ENCODE data around the gene ZHX3.
A peak's percentile ranks its signal among the peaks of the same experiment; 100 is the strongest.

ZHX3 gene

GRCh38 chr20:41353530-41353929 lies 36.0 kb upstream of the ZHX3 start:
- DNase-seq (ENCODE audit: low read depth in 2 of 3, low spot score in 2 of 3), result no peak

DNA sequence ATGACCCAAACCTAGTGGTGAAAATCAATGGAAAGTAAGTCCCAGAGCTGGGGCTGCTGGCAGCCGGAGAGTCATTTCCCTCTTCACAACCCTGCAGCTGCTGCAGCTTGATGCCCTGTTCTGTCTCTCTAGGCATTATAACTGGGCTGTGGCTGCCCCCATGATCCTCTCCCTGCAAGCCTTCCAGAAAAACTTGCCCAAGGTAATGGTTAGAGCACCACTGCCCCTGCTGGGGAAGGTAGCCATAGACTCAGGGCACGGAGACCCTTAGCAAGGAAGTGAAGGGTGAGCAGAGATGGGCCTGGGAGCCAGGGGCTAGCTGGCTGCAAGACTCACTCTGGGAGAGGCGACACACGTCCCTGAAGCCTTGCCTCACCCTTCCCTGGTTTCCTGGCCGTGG lies 35.1 kb upstream of the ZHX3 start:
- no peak for DNase-seq (ENCODE audit: low read depth in 2 of 3, low spot score in 2 of 3)

- DNase-seq (ENCODE audit: low read depth in 2 of 3, low spot score in 2 of 3), result no peak
Observed at GRCh38 chr20:41352106-41352505, 34.6 kb upstream of the ZHX3 start.

DNA sequence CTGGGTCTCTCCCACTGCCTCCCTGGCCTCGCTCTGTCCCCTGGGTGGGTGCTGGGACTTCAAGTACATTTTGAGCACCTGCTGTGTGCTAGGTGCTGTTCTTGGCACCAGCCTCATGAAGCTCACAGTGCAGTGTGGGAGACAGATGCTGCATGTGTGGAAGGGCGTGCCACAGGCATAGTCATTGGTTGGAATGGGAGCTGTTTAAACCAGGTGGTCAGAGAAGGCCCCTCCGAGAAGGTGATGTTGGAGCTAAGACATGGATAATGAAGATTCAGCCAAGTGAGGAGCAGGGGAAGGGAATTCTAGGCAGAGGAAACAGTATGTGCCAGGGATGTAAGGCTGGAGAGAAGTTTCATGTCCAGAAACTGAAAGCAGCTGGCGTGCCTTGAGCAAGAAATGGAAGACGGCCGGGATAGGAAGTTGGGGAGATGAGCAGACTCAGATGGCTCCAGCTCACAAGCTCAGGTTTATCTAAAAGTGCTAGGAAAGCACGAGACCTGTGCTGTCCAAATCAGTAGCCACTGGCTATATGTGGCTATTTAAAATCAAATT lies 33.0 kb upstream of the ZHX3 start:
- no peak for DNase-seq (ENCODE audit: low read depth in 2 of 3, low spot score in 2 of 3)

DNA sequence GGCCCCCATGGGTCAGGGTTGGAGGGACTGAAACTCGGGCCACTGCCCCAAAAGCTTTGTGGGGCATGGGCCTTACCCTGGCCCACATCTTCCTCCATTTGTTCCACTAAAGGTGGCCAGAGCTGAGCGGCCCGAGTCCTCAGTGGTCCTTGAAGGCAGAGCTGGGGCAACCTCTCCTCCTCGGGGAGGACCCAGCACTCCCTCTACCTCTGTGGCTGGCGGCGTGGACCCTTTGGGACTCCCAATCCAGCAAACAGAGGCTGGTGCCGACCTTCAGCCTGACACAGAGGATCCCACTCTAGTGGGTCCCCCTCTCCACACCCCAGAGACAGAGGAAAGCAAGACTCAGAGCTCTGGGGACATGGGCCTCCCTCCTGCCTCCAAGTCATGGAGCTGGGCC lies 32.4 kb upstream of the ZHX3 start:
- no peak for DNase-seq (ENCODE audit: low read depth in 2 of 3, low spot score in 2 of 3)

GRCh38 chr20:41349266-41349665 lies 31.7 kb upstream of the ZHX3 start:
- DNase-seq (ENCODE audit: low read depth in 2 of 3, low spot score in 2 of 3), result no peak

- no peak for DNase-seq (ENCODE audit: low read depth in 2 of 3, low spot score in 2 of 3)
Observed at GRCh38 chr20:41348430-41349172, 31.1 kb upstream of the ZHX3 start.

GRCh38 chr20:41347523-41348429 lies 30.2 kb upstream of the ZHX3 start:
- no peak for DNase-seq (ENCODE audit: low read depth in 2 of 3, low spot score in 2 of 3)

- DNase-seq (ENCODE audit: low read depth in 2 of 3, low spot score in 2 of 3), result no peak
Observed at GRCh38 chr20:41345729-41346067, 28.2 kb upstream of the ZHX3 start.

DNA sequence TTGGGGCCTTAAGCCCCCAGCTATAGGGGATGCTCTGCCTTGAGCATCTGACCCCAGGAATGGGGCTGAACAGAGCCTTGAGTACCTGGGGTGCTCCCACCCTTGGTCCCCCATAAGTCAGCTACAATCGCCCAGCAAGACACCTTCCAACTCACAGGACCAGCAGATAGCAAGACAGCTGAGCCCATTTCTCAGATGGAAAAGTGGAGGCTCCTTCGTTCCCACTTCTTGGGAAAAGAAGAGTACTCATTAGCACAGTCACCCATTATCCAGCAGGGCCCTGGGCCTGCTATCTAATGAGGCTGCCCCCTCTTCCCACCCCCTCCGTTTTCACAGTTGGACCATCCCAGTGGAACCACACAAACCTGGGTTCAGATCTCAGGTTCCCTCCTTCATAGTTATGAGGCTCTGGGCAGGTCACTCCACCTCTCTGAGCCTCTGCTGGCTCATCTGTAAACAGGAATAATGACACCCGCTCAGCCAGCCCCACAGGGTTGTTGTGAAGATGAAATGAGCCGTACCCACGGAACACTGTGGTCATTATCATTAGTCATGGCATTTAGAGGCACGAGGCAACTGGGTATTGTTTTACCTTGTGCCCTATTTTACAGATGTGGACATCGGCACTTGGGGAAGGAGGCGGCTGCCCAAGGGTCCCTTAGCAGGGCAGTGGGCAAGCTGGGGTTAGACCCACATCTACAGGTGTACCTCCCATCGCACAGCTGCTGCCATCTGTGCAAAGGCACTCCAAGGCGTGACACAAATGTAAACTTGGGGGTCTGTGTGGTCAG lies 27.6 kb upstream of the ZHX3 start:
- no peak for DNase-seq (ENCODE audit: low read depth in 2 of 3, low spot score in 2 of 3)

GRCh38 chr20:41344477-41344876 lies 26.9 kb upstream of the ZHX3 start:
- DNase-seq (ENCODE audit: low read depth in 2 of 3, low spot score in 2 of 3), result no peak

DNA sequence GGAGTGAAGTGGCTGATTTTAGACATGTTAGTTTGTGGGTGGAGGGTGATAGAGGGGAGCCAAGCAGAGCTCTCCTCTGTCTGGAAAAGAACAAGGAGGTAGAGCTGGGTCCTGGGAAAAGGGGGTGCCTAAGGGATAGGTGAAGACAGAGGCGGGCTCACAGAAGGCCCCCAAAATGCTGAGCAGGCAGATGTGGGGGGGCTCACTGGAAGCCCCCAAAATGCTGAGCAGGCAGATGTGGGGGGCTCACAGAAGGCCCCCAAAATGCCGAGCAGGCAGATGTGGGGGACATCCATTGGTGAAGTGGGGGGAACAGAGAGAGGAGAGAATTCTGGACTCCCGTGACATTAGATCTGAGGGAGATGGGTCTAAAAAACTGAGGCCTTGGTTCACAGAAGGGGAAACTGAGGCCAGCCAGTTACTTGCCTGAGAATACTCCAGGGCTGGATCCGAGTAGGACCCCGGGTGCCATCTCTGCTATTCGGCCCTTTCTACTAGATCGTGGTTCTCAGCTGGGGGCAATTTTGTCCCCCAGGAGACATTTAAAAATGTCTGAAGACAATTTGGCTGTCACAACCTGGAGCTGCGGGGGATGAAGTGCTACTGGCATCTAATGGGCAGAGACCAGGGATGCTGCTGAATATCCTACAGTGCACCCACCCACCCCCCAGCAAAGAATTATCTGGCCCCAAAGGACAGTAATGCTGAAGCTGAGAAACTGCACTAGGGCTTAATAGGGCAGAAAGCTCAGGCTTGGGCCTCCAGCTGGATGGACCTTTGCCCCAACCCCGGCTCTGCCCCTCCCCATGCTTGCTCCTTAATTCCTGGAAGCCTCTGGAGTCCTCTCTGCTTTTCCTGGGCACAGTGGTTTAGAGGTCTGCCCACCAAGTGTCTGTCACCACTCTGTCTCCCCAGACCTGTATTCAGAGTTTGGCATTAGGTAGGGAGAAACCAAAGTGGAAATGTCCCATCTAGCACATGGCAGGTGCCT lies 25.2 kb upstream of the ZHX3 start:
- DNase-seq (ENCODE audit: low read depth in 2 of 3, low spot score in 2 of 3), result no peak

DNA sequence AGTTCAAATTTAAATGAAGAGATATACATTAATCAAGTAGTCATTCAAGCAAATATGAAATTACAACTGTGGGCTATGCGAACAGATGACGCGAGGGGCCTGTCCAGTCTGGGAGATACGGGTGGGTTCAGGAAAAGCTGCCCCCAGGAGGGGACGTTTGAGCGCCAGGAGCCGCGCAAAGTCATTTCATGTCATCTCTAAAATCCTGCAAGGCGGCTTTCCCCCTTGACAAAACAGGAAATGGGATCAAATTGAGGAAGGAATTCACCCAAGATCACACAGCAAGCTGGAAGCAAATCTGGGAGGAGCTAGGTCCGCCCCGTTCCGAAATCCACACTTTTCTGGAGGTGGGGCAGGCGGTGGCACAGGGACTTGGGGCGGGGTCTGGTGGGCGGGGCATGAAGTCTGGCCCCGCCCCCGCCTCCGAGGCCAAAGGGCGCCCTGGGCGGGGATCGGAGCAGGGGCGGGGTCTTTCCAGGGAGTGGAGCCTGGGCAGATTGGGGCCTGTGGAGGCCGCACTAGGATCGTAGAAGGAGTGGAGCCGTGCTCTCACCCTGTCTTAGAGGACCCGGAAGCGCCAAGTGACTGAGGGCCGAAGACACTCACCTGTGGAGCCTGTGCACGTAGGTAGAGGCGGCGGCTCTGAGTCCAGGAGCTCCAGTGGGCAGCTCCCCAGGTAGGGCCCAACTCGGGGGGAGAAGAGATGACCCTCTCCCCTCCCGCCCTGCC lies 23.0 kb upstream of the ZHX3 start, which contains the start of gene LPIN3:
LPIN3 (plus strand) TSS at position 495 of the 729 bp plus-strand sequence. CDS start 4,983 bp downstream, outside the sequence.
- peak in 2 of 3 experiments; percentile 30 to 37 for DNase-seq (ENCODE audit: low read depth in 2 of 3, low spot score in 2 of 3)

DNA sequence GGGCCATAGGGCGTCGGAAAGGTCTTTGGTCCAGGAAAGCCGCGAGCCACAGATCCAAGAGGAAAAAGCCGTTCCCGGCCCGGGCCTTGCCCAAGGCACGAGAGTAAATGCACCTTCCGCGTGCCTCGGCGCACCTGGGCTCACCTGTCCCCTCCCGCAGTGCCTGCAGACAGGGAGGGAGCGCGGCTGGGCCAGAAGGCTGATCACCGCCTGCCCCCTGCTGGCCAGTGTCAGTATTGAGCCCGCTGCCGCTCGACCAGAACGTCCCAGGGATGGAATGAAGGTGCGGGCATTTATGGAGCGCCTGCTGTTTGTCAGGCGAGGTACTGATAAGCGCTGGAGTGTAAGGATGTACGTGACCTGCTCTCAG lies 22.4 kb upstream of the ZHX3 start:
- DNase-seq (ENCODE audit: low read depth in 2 of 3, low spot score in 2 of 3), result peak; percentile 54 to 91 (median 90)

DNA sequence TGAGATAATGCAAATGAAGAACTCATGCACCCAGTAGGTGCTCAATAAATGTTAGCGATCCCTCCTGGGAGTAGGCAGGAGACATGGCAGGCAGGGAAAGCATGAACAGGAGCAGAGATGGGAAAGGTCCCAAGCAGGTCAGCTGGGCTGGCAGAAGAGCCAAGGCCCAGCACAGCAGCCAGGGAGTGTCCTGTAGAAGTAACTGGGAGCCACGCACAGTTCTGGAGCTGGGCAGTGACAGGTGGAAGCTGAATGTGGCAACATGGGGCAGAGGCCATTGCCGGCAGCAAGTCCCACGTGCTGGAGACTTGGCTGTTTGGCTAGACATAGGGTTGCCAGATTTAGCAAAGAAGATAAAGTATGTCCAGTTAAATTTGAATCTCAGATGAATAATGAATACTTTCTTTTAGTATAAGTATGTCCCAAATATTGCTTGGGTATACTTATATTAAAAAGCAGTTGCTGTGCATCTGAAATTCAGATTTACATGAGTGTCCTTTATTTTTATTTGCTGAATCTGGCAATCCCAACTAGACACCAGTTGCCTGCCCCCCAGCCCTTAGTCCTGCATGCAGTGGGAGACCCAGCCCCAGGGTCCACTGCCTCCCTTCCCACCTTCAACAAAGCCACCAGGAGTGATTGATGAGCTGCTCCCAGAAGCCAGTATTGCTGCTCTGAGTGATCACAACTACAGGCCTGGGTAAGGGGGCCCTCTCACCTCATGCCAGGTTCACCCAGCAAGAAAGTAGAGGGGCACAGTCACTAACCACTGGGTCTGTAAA lies 19.4 kb upstream of the ZHX3 start:
- DNase-seq (ENCODE audit: low read depth in 2 of 3, low spot score in 2 of 3), result no peak

DNA sequence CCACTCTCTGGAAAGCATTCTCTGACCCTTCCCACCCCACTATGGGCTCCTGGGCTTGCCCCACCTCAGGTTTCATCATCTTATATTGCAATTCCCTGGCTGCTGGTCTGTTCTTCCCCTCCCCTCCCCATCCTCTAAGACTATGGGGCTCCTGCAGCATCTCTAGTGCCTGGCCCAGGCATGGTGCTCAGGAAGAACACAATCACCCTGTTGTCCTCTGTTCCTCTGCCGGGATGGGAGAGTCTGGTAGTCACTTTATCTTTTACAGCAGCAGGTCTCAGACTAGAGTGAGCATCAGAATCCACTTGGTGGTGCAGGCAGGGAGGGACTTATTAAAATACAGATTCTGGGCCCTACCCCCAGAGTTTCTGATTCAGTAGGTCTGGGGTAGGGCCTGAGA lies 18.1 kb upstream of the ZHX3 start:
- DNase-seq (ENCODE audit: low read depth in 2 of 3, low spot score in 2 of 3), result no peak

GRCh38 chr20:41334443-41335421 lies 17.2 kb upstream of the ZHX3 start:
- no peak for DNase-seq (ENCODE audit: low read depth in 2 of 3, low spot score in 2 of 3)

All from activated CD8-positive, alpha-beta memory T cell treated with anti-CD3 and anti-CD28 coated beads for 48 hours (primary cell).